ENCODE data around the gene HFE. TPM values are rescaled to one million over a fixed set of nuclear protein-coding genes. Genes with fewer than 3 reads are reported as not detected.
A peak's percentile ranks its signal among the peaks of the same experiment; 100 is the strongest.

HFE gene
- total and polyA plus RNA-seq, 2 of the 13 experiments (the other 11 are each of a cell fraction or from before 2014, with no cell fraction given), result 3.7 to 6.3 TPM

DNA sequence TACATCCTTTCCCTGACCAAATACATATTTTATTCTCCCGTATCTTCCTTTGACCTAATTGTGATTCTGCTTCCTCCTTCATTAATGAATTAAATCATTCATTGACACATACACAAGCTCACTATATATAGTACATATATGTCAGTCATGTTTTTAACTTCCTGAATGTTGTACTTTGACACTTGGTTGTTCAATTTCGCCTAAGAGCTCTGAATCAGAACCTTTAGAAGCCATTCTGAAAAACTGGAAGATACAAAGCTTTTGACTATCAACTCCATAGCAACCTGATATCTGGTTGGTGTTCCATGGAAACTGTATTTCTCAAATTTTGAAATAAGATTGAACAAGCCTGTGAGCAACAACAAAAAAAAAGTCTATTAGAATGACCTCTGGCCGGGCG is 27.3 kb upstream of the HFE start (continued):
- TF ChIP-seq NPAS2 (CRISPR knock-in tag; IDR thresholded peaks at IDR 0.05; ENCODE audit: borderline replicate concordance) (no peak), SATB2 (CRISPR knock-in tag; IDR thresholded peaks at IDR 0.05) (no peak), PHF21A (CRISPR knock-in tag; IDR thresholded peaks at IDR 0.05) (no peak), TBL1XR1 (IDR thresholded peaks at IDR 0.05; ENCODE audit: borderline replicate concordance, low read length, partially characterized antibody) (no peak), POGZ (CRISPR knock-in tag; IDR thresholded peaks at IDR 0.05) (no peak), NFKBIZ (CRISPR knock-in tag; IDR thresholded peaks at IDR 0.05) (no peak)

DNA sequence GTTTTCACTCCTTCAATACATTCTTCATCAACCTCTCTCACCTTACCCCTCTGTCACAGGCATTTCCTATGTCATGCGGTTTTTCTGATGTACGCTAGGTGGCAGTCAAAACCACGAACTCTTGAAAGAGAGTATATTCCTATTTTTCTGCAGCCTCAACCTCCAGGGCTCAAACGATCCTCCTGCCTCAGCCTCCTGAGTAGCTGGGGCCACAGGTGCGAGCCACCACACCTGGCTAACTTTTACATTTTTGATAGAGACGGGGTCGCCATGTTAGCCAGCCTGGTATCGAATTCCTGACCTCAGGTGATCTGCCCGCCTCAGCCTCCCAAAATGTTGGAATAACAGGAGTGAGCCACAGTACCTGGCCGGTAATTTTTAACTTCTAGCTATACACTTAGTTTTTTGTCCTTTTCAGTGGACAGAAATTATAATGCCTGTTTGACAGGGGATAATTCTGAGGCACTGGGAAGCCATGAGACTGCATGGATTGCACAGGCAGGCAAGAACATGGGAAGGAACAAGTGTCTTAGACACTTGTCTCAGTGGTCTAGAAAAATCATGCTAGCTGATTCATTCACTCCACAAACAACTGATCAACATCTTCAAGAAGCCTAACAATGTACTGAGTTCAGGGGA is 22.5 kb upstream of the HFE start:
- Histone ChIP-seq H3K27me3 (ENCODE audit: control insufficient read depth in 1 of 2, insufficient read depth in 2 of 2, low read length in 2 of 2) (no peaks in the 10 kb centered on the region), H3K36me3 (replicated peaks in 1 of 2; ENCODE audit: control insufficient read depth in 1 of 2, insufficient read depth in 2 of 2, low read length in 2 of 2) (no peaks in the 10 kb centered on the region), H3K9me3 (ENCODE audit: low read length) (no peaks in the 10 kb centered on the region), H4K20me1 (ENCODE audit: insufficient read depth, low read length) (no peaks in the 10 kb centered on the region), H3K4me1 (ENCODE audit: insufficient read depth, low read length) (peaks cover 25% of the 10 kb centered on the region), H3K4me2 (ENCODE audit: low read depth, low read length) (no peak overlapping the region), H3K9ac (ENCODE audit: insufficient read depth, low read depth, low read length) (no peak overlapping the region), H3K4me3 (replicated peaks in 1 of 3; ENCODE audit: insufficient read depth in 1 of 3, low read depth in 2 of 3, low read length in 3 of 3) (no peak overlapping the region), H2AFZ (ENCODE audit: low read length) (no peak overlapping the region), H3K79me2 (ENCODE audit: insufficient read depth, low read length) (no peaks in the 10 kb centered on the region), H3K27ac (ENCODE audit: extremely low read length, insufficient read depth, low read length) (no peak overlapping the region)
- ChIA-PET CTCF (ENCODE audit: low intra/inter-chr PET ratio, low total read pairs) (interaction anchor here (0.9 to 6.0 kb wide), 3 partner anchors 32 to 39 kb away, joined by 3 to 208 read pairs (median 3); no protein-coding TSS in a partner anchor), POLR2A (no interaction called here)
- peak; percentile 64 for FAIRE-seq
- no TSS peak for BruUV-seq (replicated peaks)
- intact Hi-C loops (cut with micrococcal nuclease; ENCODE audit: unreplicated experiment) (loop anchor here (1.0 to 10.0 kb wide), 2 partner anchors 8 to 250 kb away; a partner anchor contains a TSS), in situ Hi-C loops (cut with HindIII; ENCODE audit: extremely low pct_ligation_motif_present, low pct_unique_long_range_greater_than_20kb) (loop anchor here (5.0 kb wide), 1 partner anchor 38 kb away; a partner anchor contains a TSS)
- ATAC-seq, result peak; percentile 67
- 14% methylated on average over 10 of the region's 10 CpGs for WGBS (ENCODE audit: low lambda C conversion rate)
- peak; percentile 68 for DNase-seq (ENCODE audit: low spot score)
- TF ChIP-seq ZMYM4 (CRISPR knock-in tag; IDR thresholded peaks at IDR 0.05), result peak; percentile 67; the same call in 1 of the 2 replicates
- no peak for TF ChIP-seq ZNF780A (CRISPR knock-in tag; IDR thresholded peaks at IDR 0.05)
- TF ChIP-seq ZNF841 (CRISPR knock-in tag; IDR thresholded peaks at IDR 0.05; ENCODE audit: borderline replicate concordance), result no peak
- TF ChIP-seq SIN3B (IDR thresholded peaks at IDR 0.05; ENCODE audit: low read length), result 0 out of 2 replicates have a peak, but pooled peaks have one; percentile 29
- TF ChIP-seq MAFF (IDR thresholded peaks at IDR 0.05; ENCODE audit: low read depth, low read length), result no peak
- 0 out of 2 replicates have a peak, but pooled peaks have one; percentile 41 for TF ChIP-seq MTF2 (CRISPR knock-in tag; IDR thresholded peaks at IDR 0.05; ENCODE audit: borderline replicate concordance)
- TF ChIP-seq ADNP (CRISPR knock-in tag; IDR thresholded peaks at IDR 0.05), result peak; percentile 96
- TF ChIP-seq, protein P1, sequence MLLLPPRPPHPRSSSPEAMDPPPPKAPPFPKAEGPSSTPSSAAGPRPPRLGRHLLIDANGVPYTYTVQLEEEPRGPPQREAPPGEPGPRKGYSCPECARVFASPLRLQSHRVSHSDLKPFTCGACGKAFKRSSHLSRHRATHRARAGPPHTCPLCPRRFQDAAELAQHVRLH (CRISPR knock-in tag; IDR thresholded peaks at IDR 0.05; ENCODE audit: borderline replicate concordance, low read depth), result peak; percentile 74; the same call in 1 of the 2 replicates
- TF ChIP-seq, protein P2, sequence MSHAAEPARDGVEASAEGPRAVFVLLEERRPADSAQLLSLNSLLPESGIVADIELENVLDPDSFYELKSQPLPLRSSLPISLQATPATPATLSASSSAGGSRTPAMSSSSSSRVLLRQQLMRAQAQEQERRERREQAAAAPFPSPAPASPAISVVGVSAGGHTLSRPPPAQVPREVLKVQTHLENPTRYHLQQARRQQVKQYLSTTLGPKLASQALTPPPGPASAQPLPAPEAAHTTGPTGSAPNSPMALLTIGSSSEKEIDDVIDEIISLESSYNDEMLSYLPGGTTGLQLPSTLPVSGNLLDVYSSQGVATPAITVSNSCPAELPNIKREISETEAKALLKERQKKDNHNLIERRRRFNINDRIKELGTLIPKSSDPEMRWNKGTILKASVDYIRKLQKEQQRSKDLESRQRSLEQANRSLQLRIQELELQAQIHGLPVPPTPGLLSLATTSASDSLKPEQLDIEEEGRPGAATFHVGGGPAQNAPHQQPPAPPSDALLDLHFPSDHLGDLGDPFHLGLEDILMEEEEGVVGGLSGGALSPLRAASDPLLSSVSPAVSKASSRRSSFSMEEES (CRISPR knock-in tag; IDR thresholded peaks at IDR 0.05), result peak; percentile 21; the same call in 1 of the 2 replicates
- TF ChIP-seq, protein P3, sequence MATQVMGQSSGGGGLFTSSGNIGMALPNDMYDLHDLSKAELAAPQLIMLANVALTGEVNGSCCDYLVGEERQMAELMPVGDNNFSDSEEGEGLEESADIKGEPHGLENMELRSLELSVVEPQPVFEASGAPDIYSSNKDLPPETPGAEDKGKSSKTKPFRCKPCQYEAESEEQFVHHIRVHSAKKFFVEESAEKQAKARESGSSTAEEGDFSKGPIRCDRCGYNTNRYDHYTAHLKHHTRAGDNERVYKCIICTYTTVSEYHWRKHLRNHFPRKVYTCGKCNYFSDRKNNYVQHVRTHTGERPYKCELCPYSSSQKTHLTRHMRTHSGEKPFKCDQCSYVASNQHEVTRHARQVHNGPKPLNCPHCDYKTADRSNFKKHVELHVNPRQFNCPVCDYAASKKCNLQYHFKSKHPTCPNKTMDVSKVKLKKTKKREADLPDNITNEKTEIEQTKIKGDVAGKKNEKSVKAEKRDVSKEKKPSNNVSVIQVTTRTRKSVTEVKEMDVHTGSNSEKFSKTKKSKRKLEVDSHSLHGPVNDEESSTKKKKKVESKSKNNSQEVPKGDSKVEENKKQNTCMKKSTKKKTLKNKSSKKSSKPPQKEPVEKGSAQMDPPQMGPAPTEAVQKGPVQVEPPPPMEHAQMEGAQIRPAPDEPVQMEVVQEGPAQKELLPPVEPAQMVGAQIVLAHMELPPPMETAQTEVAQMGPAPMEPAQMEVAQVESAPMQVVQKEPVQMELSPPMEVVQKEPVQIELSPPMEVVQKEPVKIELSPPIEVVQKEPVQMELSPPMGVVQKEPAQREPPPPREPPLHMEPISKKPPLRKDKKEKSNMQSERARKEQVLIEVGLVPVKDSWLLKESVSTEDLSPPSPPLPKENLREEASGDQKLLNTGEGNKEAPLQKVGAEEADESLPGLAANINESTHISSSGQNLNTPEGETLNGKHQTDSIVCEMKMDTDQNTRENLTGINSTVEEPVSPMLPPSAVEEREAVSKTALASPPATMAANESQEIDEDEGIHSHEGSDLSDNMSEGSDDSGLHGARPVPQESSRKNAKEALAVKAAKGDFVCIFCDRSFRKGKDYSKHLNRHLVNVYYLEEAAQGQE (IDR thresholded peaks at IDR 0.05; ENCODE audit: borderline replicate concordance in 1 of 2, low read depth in 1 of 2, low read length in 2 of 2), result no peak
- peak; percentile 98 for TF ChIP-seq KDM1A (CRISPR knock-in tag; IDR thresholded peaks at IDR 0.05)
- no peak for TF ChIP-seq EZH2 (conservative IDR thresholded peaks at IDR 0.05; ENCODE audit: low read depth, low read length)
- peak; percentile 58 for TF ChIP-seq SALL1 (CRISPR knock-in tag; IDR thresholded peaks at IDR 0.05)
